BJ (cell line): Measurements from ENCODE around the gene CLEC16A. TPM values are rescaled to one million over a fixed set of nuclear protein-coding genes. Genes with fewer than 3 reads are reported as not detected.

Experiments
- CTCF ChIA-PET: fragments of 350-600 bp; formaldehyde crosslinking; extraction: SDS; loops from one replicate; lab custom pipeline; 2021; ENCODE audit warnings: antibody characterized with exemption, inconsistent platforms; lab: Yijun Ruan, JAX
- POLR2A ChIA-PET: fragments of 300-600 bp; sonication (Branson Sonifier 250); formaldehyde crosslinking; extraction: SDS; loops from one replicate; lab custom pipeline; 2021; ENCODE audit warnings: antibody characterized with exemption; lab: Charles Lee
- DNase-seq: peaks from one replicate; pipeline ENCODE4 v3.0.0-alpha.2; 2011; ENCODE audit warnings: low read depth
- H3K27me3 ChIP-seq: 2 replicates; pipeline ENCODE4 v1.6.0; 2011; ENCODE audit warnings: low read length; ENCODE audit not compliant: control insufficient read depth, insufficient read depth
- H3K36me3 ChIP-seq: 2 replicates; pipeline ENCODE4 v1.5.1; 2011; ENCODE audit warnings: low read length; ENCODE audit not compliant: control insufficient read depth, insufficient read depth
- H3K4me3 ChIP-seq: 2 replicates; pipeline ENCODE4 v1.5.1; 2011; ENCODE audit warnings: low read depth, mild to moderate bottlenecking, control low read depth, low read length
- CTCF ChIP-seq: IDR thresholded peaks from 2 replicates; pipeline ENCODE4 v1.5.1; 2011; ENCODE audit warnings: low read depth, mild to moderate bottlenecking, control low read depth, inconsistent platforms, low read length, moderate library complexity; ENCODE audit not compliant: insufficient read depth
- polyA plus RNA-seq: library from polyadenylated mRNA; depleted of rRNA; stranded (reverse); fragments of >200 nt; gene quantifications from 2 replicates; pipeline ENCODE4 v1.2.3, GENCODE V29; 2011

Gene CLEC16A
- polyA plus RNA-seq, 1 experiment, result 8.7 TPM

GRCh38 chr16:10983159-10983558 is 38.8 kb downstream of the CLEC16A start:
- Histone ChIP-seq H3K27me3 (no peaks in the 10 kb centered on the region), H3K36me3 (peaks cover under 1% of the 10 kb centered on the region), H3K4me3 (no peak overlapping the region)
- DNase-seq, result no peak
- ChIA-PET CTCF (interaction anchor here (1.1 to 1.7 kb wide), 5 partner anchors 9 to 272 kb away, joined by 3 to 11 read pairs (median 5); partner anchors contain the start of gene SOCS1), POLR2A (no interaction called here)
- no peak for TF ChIP-seq CTCF

- ChIA-PET POLR2A (no interaction called here), CTCF (interaction anchor here (1.1 to 1.9 kb wide), 4 partner anchors 13 to 272 kb away, joined by 4 to 11 read pairs (median 6); partner anchors contain the start of gene SOCS1)
- no peak for TF ChIP-seq CTCF
Observed at GRCh38 chr16:10984509-10984908, 40.1 kb downstream of the CLEC16A start.

GRCh38 chr16:10987361-10988163 is 43.2 kb downstream of the CLEC16A start:
- no peak for DNase-seq
- CTCF ChIA-PET, result interaction anchor here (1.0 kb wide), 1 partner anchor 269 kb away, joined by 3 read pairs; the partner anchor contains the start of gene SOCS1
- TF ChIP-seq CTCF, result no peak
- Histone ChIP-seq H3K27me3 (no peaks in the 10 kb centered on the region), H3K36me3 (peaks cover 3% of the 10 kb centered on the region), H3K4me3 (no peak overlapping the region)
- POLR2A ChIA-PET, result no interaction called here

More at GRCh38 chr16:10984509-10984908, 40.1 kb downstream of the CLEC16A start:
- Histone ChIP-seq H3K4me3 (no peak overlapping the region), H3K36me3 (peaks cover 3% of the 10 kb centered on the region), H3K27me3 (no peaks in the 10 kb centered on the region)
- DNase-seq, result no peak

GRCh38 chr16:10988164-10988803 is 43.9 kb downstream of the CLEC16A start:
- no peak overlapping the region for H3K4me3 ChIP-seq
- TF ChIP-seq CTCF, result peak; percentile 34
- H3K36me3 ChIP-seq, result peaks cover 3% of the 10 kb centered on the region
- no peaks in the 10 kb centered on the region for H3K27me3 ChIP-seq
- CTCF ChIA-PET, result no interaction called here
- POLR2A ChIA-PET, result no interaction called here
- DNase-seq, result no peak

- Histone ChIP-seq H3K36me3 (peaks cover 3% of the 10 kb centered on the region), H3K27me3 (no peaks in the 10 kb centered on the region), H3K4me3 (no peak overlapping the region)
- ChIA-PET CTCF (interaction anchor here (0.6 kb wide), 1 partner anchor 269 kb away, joined by 3 read pairs; no protein-coding TSS in a partner anchor), POLR2A (no interaction called here)
- TF ChIP-seq CTCF, result no peak
- no peak for DNase-seq
Observed at GRCh38 chr16:10988879-10989278, 44.5 kb downstream of the CLEC16A start.
